ENCODE results near the gene TRIM24.

Gene TRIM24

DNA sequence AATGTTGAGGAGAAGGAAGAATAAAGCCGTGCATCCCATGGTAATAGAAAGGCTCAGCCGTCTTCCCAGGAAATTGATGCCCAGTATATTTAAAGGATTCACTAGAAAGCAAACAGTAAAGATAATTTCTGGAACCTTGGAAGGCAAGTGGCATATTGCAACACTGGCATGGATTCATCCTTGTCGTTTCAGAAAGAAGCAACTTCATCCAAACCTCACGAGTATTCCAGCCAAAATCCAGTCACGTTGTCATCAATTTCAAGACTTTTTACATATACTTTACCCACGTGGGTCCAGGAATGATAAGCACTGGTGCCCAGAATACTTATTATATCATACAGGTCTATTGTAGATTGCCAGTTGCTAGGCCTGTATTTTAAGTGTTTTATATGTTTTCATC lies 167.3 kb downstream of the TRIM24 start:
- no peak for DNase-seq

GRCh38 chr7:138630059-138630610 lies 170.1 kb downstream of the TRIM24 start:
- no peak for DNase-seq

DNA sequence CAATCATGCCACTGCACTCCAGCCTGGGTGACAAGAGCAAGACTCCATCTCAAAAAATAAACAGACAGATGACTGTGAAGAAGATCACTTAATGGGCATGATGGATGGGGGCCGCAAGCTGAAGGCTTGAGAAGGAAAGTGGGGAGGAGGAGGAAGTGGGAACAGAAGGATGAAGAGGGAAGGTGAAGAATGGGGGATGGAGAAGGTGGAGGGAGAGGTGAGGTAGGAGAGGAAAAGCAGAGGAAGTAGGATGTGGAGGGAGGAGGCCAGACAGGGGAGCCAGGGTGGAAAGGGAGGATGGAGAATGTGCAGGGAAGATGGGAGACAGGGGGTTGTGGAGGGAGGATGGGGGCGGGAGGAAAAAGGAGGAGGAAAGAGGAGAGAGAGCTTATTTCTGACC lies 172.3 kb downstream of the TRIM24 start:
- DNase-seq = no peak

GRCh38 chr7:138632826-138633602 lies 173.0 kb downstream of the TRIM24 start:
- DNase-seq = no peak
